H1 (cell line): ENCODE results near the gene NR4A1. TPM values are rescaled to one million over a fixed set of nuclear protein-coding genes. Genes with fewer than 3 reads are reported as not detected.

Experiments
- CBX5 ChIP-seq: fragments of 300-800, 300-1000 bp; sonication (generic); IDR thresholded peaks from 2 replicates; pipeline ENCODE4 v1.7.1; 2016; ENCODE audit warnings: antibody characterized with exemption, low read length, low read depth
- EP300 ChIP-seq, 2 experiments: IDR thresholded peaks; 1 replicate in 1 of 2; 2 replicates in 1 of 2; pipeline ENCODE4 v1.6.1; 2011 to 2012; ENCODE audit warnings: low read depth in 2 of 2, low read length in 2 of 2, mild to moderate bottlenecking in 2 of 2, borderline replicate concordance in 1 of 2, inconsistent platforms in 1 of 2, moderate library complexity in 1 of 2
- POU5F1 ChIP-seq: IDR thresholded peaks from 2 replicates; pipeline ENCODE4 v1.6.1; 2011; ENCODE audit warnings: low read depth, mild to moderate bottlenecking, low read length, moderate library complexity
- polyA plus RNA-seq, 7 experiments: library from polyadenylated mRNA; depleted of rRNA in 3 of 7; stranded (reverse) in 5 of 7; unstranded in 2 of 7; fragments of >200 nt in 5 of 7; fragments of 200-250 nt in 2 of 7; gene quantifications; 1 replicate in 5 of 7; 2 replicates in 1 of 7; 4 replicates in 1 of 7; pipeline versions ENCODE4 v1.2.1 to v1.2.3, GENCODE V29; 2011 to 2013; ENCODE audit warnings: missing spikeins in 2 of 7, mixed read lengths in 2 of 7
- total RNA-seq: library from RNA; stranded (reverse); fragmentation: NEBNext Ultra II Directional; extraction: Animal tissue kit (Norgen Biotek cat#: 25700); gene quantifications from 2 replicates; pipeline ENCODE4 v1.2.1, GENCODE V29; 2021
- TF ChIP-seq, protein P1 (sequence below), 3 experiments: IDR thresholded peaks; 1 replicate in 2 of 3; 2 replicates in 1 of 3; pipeline versions ENCODE4 v1.5.1 to v1.6.1; 2011; ENCODE audit warnings: low read length in 3 of 3, mild to moderate bottlenecking in 3 of 3, inconsistent platforms in 2 of 3, low read depth in 1 of 3, moderate library complexity in 1 of 3; ENCODE audit not compliant: insufficient read depth in 1 of 3; ENCODE audit errors: control extremely low read depth in 1 of 3

The NR4A1 gene
- total and polyA plus RNA-seq, 2 of the 8 experiments (the other 6 are each of a cell fraction or from before 2014, with no cell fraction given): 18.7 to 23.3 TPM

DNA sequence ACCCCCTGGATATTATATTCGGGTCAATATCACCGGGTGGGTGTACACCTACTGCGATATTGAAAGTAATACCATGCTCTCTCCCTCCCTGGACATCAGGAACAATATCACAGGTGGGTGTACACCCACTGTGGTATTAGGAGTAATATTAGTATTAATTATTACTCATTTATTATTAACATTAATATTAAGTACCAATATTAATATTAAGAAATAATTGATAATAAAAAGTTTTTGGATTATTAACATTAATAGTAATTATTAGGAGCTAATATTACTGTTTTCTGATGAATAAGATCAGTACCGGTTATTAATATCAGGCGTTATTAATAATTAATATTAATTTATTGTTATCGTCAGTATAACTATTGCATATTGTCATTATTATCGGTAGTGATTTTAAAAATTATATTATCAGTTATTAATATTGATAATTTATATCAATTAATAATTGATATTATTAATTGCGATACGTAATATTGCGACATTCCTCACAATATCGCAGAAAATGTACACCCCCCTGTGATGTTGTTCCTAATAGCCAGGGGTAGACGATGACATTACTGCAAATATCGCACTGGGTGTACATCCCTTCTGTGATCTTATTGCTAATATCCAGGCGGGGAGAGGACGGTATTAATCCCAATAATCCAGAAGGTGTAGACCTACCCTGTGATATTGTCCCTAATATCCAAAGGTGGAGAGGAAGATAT lies 45.2 kb downstream of the NR4A1 start (continued):
- TF ChIP-seq, protein P1, sequence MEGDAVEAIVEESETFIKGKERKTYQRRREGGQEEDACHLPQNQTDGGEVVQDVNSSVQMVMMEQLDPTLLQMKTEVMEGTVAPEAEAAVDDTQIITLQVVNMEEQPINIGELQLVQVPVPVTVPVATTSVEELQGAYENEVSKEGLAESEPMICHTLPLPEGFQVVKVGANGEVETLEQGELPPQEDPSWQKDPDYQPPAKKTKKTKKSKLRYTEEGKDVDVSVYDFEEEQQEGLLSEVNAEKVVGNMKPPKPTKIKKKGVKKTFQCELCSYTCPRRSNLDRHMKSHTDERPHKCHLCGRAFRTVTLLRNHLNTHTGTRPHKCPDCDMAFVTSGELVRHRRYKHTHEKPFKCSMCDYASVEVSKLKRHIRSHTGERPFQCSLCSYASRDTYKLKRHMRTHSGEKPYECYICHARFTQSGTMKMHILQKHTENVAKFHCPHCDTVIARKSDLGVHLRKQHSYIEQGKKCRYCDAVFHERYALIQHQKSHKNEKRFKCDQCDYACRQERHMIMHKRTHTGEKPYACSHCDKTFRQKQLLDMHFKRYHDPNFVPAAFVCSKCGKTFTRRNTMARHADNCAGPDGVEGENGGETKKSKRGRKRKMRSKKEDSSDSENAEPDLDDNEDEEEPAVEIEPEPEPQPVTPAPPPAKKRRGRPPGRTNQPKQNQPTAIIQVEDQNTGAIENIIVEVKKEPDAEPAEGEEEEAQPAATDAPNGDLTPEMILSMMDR (IDR thresholded peaks at IDR 0.05; ENCODE audit: control extremely low read depth in 1 of 3, insufficient read depth in 1 of 3, low read depth in 1 of 3, low read length in 3 of 3): no peak
- no peak for TF ChIP-seq EP300 (IDR thresholded peaks at IDR 0.05; ENCODE audit: borderline replicate concordance in 1 of 2, low read depth in 2 of 2, low read length in 2 of 2)
- TF ChIP-seq POU5F1: no peak
- no peak for TF ChIP-seq CBX5
